ENCODE data around the gene GSKIP. TPM values are rescaled to one million over a fixed set of nuclear protein-coding genes. Genes with fewer than 3 reads are reported as not detected.

The GSKIP gene
- total RNA-seq, 4 donors from 2014 or later = 6.7 to 15.1 (median 8.6) TPM

DNA sequence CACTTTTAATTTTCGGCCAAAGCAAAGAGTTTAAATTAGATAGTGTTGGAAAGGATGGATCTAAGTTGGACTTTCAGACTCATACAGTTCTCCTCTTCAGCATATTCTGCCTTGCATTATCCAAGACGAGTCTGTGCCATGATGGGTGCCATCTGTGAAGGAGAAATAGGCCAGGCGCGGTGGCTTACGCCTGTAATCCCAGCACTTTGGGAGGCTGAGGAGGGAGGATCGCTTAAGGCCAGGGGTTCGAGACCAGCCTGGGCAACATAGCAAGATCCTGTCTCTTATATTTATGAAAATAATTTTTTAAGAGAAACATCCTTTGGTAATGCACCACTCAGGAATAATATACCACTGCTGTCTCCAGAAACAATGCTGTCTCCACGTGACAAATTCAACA, 35.1 kb downstream of the GSKIP start:
- no peaks in the 10 kb centered on the region for H3K9me3 ChIP-seq
- intact Hi-C loops (cut with DNase I; ENCODE audit: low total_unique reads) = no loop called here
- no peaks in the 10 kb centered on the region for H3K36me3 ChIP-seq
- no peak for ATAC-seq
- H3K4me1 ChIP-seq = no peaks in the 10 kb centered on the region
- no peaks in the 10 kb centered on the region for H3K27me3 ChIP-seq
- no peak for DNase-seq
- TF ChIP-seq POLR2A (IDR thresholded peaks at IDR 0.05) = no peak
- TF ChIP-seq, protein P1, sequence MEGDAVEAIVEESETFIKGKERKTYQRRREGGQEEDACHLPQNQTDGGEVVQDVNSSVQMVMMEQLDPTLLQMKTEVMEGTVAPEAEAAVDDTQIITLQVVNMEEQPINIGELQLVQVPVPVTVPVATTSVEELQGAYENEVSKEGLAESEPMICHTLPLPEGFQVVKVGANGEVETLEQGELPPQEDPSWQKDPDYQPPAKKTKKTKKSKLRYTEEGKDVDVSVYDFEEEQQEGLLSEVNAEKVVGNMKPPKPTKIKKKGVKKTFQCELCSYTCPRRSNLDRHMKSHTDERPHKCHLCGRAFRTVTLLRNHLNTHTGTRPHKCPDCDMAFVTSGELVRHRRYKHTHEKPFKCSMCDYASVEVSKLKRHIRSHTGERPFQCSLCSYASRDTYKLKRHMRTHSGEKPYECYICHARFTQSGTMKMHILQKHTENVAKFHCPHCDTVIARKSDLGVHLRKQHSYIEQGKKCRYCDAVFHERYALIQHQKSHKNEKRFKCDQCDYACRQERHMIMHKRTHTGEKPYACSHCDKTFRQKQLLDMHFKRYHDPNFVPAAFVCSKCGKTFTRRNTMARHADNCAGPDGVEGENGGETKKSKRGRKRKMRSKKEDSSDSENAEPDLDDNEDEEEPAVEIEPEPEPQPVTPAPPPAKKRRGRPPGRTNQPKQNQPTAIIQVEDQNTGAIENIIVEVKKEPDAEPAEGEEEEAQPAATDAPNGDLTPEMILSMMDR (IDR thresholded peaks at IDR 0.05 in 4 of 5, conservative IDR thresholded peaks at IDR 0.05 in 1 of 5) = no peak
- no peak overlapping the region for H3K4me3 ChIP-seq
- no peak overlapping the region for H3K27ac ChIP-seq
- in situ Hi-C loops (cut with MboI; ENCODE audit: low sequenced_read_pairs in 4 of 4) = no loop called here

DNA sequence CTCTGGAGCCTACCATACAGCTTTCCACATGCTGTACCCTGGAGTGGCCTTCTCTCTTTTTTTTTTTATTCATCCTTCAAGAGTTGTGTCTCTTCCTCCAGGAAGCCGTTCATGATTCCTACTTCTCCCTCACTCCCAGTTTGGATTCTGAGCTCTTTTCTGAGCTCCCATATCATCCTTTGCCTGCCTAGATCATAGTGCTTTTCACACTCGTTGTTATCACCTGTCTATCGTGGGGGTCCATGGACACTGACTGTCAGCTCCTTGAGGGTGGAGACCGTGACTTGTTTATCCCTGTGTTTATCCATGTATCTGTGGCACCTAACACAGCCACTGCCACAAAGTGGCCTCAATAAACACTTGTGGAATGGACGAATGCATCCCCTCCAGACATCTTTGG, 35.6 kb downstream of the GSKIP start:
- Histone ChIP-seq H3K27me3 (no peaks in the 10 kb centered on the region), H3K36me3 (no peaks in the 10 kb centered on the region), H3K9me3 (no peaks in the 10 kb centered on the region), H3K4me3 (no peak overlapping the region), H3K4me1 (no peaks in the 10 kb centered on the region), H3K27ac (no peak overlapping the region)
- intact Hi-C loops (cut with DNase I; ENCODE audit: low total_unique reads) (no loop called here), in situ Hi-C loops (cut with MboI; ENCODE audit: low sequenced_read_pairs in 4 of 4) (no loop called here)
- DNase-seq (no peak), ATAC-seq (no peak)
- no peak for TF ChIP-seq POLR2A (IDR thresholded peaks at IDR 0.05)
- TF ChIP-seq, protein P1 (IDR thresholded peaks at IDR 0.05 in 4 of 5, conservative IDR thresholded peaks at IDR 0.05 in 1 of 5) = no peak

DNA sequence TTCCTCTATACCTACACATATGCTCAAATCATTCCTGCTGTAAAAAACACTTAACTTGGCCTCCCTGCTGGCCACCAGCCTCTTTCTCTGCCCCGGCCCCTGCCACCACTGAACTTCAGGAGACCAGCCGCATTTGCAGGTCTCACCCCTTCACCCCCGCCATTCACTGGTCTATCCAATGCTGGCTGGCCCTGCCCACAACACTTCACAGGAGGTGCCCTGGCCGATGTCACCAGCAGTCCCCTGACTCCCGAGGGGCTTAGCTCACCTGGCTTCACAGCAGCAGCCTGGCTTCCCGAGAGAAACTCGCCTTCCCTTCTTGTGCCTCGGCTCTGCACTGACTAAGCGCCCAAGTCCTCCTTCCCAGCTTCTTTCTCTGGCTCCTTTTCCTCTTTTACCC, 36.1 kb downstream of the GSKIP start:
- H3K36me3 ChIP-seq = no peaks in the 10 kb centered on the region
- no peaks in the 10 kb centered on the region for H3K4me1 ChIP-seq
- intact Hi-C loops (cut with DNase I; ENCODE audit: low total_unique reads) = no loop called here
- DNase-seq (no peak), ATAC-seq (no peak)
- no peak overlapping the region for H3K4me3 ChIP-seq
- H3K9me3 ChIP-seq = no peaks in the 10 kb centered on the region
- no peak overlapping the region for H3K27ac ChIP-seq
- TF ChIP-seq, protein P1 (IDR thresholded peaks at IDR 0.05 in 4 of 5, conservative IDR thresholded peaks at IDR 0.05 in 1 of 5) = no peak
- no peak for TF ChIP-seq POLR2A (IDR thresholded peaks at IDR 0.05)
- in situ Hi-C loops (cut with MboI; ENCODE audit: low sequenced_read_pairs in 4 of 4) = no loop called here
- no peaks in the 10 kb centered on the region for H3K27me3 ChIP-seq

DNA sequence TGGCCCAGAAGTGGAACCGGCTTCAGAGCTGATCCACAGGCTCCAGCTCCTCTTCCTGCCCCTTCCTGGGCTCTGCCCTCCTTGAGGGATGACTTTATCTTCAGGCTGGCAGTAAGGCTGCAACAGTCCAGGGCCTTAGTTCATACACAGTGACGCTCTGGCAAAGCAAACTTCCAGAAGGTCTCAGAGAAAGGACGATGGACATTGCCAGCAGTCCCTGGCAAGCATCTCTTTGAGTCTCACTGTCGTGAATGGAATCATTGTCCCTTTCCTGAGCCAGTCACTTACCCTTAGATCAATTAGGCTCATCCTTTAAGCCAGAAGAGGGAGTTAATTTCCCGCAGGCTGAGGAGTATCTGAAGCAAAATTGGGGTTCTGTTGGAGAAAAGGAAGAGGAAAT, 37.2 kb downstream of the GSKIP start:
- Histone ChIP-seq H3K4me3 (no peak overlapping the region), H3K36me3 (no peaks in the 10 kb centered on the region), H3K27ac (no peak overlapping the region), H3K27me3 (no peaks in the 10 kb centered on the region), H3K4me1 (no peaks in the 10 kb centered on the region), H3K9me3 (no peaks in the 10 kb centered on the region)
- intact Hi-C loops (cut with DNase I; ENCODE audit: low total_unique reads) = no loop called here
- no peak for ATAC-seq
- DNase-seq = no peak
- in situ Hi-C loops (cut with MboI; ENCODE audit: low sequenced_read_pairs in 4 of 4) = loop anchor here in 1 of 4 donors (25.0 kb wide), 2 partner anchors 288 to 838 kb away; no protein-coding TSS in a partner anchor
- no peak for TF ChIP-seq POLR2A (IDR thresholded peaks at IDR 0.05)
- TF ChIP-seq, protein P1 (IDR thresholded peaks at IDR 0.05 in 4 of 5, conservative IDR thresholded peaks at IDR 0.05 in 1 of 5) = no peak

DNA sequence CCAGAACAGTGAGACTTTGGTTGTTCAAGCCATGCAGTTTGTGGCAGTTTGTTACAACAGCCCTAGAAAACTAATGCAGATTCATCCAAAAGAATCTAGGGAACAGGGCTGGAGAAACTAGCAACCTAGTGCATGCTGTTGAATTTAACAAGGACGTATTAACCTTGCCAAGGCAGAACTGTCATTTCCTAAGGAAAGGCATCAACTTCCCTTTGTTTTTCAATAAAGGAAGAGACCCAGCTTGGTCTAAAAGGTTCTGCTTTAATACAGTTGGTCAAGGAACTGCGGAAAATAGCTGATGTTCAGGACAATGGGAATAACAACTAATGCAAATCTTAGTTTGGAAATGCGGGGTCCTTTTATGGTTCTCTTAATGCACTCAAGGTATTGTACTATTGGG, 40.1 kb downstream of the GSKIP start:
- no peaks in the 10 kb centered on the region for H3K27me3 ChIP-seq
- H3K27ac ChIP-seq = peak overlapping the region in 2 of 4 donors; percentile 41 to 47
- in situ Hi-C loops (cut with MboI; ENCODE audit: low sequenced_read_pairs in 4 of 4) (loop anchor here in 1 of 4 donors (25.0 kb wide), 2 partner anchors 291 to 841 kb away; no protein-coding TSS in a partner anchor), intact Hi-C loops (cut with DNase I; ENCODE audit: low total_unique reads) (no loop called here)
- no peak for TF ChIP-seq POLR2A (IDR thresholded peaks at IDR 0.05)
- TF ChIP-seq, protein P1 (IDR thresholded peaks at IDR 0.05 in 4 of 5, conservative IDR thresholded peaks at IDR 0.05 in 1 of 5) = no peak
- no peaks in the 10 kb centered on the region for H3K9me3 ChIP-seq
- H3K36me3 ChIP-seq = no peaks in the 10 kb centered on the region
- no peaks in the 10 kb centered on the region for H3K4me1 ChIP-seq
- ATAC-seq = peak in 1 of 2 donors; percentile 30
- no peak for DNase-seq
- no peak overlapping the region for H3K4me3 ChIP-seq

All from gastrocnemius medialis (tissue), 4 donors.